Measurements from ENCODE around the gene MAPK8IP1.

GRCh38 chr11:45937916-45938315, 52.5 kb downstream of the MAPK8IP1 start:
- no peak for TF ChIP-seq CTCF (IDR thresholded peaks at IDR 0.05)
- TF ChIP-seq EZH2 (IDR thresholded peaks at IDR 0.05; ENCODE audit: borderline replicate concordance, insufficient read depth, low read depth, low read length, poor library complexity, severe bottlenecking) = no peak

Measured in B cell (primary cell).